GM19395 (cell line): ENCODE data around the gene CPED1.
"Not testable (repeated sequence)": the region's sequence is repeated elsewhere in the genome, so short reads cannot be mapped to it uniquely, and the experiment has no call there.

Experiments used
- ATAC-seq: cut with Tn5 transposase; IDR thresholded peaks from one replicate; pipeline ENCODE4 v1.9.1; 2021; ENCODE audit warnings: mild to moderate bottlenecking, moderate library complexity; ENCODE audit not compliant: unreplicated experiment

CPED1 gene

GRCh38 chr7:121205777-121206176 is 217.3 kb downstream of the CPED1 start:
- no peak for ATAC-seq

DNA sequence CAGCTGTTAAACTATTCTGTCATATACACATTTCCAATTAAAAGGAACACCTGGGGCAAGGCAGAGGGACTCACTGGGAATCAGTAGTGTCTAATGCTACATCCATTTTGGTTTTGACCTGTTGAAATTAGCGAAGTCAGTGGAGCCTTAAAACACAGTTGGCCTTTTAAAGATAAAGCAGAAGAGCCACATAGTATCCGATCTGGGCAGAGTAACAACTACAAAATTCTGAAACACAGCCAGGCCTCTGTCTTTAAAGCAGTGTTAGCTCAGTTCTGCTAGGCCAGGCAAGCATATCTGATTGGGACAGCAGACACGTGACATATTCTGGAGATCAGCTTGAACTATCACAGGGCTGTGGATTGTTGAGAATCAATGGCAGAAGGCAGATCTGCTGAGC is 222.7 kb downstream of the CPED1 start:
- no peak for ATAC-seq

DNA sequence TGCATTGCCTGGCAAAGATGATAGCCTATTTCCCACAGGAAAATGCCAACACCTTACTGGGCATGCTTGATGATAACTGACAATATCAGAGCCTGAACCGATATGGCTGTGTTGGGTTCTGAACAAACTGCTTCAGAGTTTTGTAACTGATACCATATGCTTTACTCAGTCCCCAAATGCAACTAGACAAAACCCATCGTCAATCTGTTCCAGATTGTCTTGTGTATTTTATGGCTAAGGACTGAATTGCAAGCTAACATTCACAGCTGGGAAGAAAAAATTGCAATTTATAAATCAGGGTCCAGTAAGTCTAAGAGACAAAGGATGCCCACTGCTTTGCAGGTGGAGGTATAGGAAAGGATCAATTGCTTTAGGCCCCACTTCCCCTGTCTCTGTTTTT is 223.5 kb downstream of the CPED1 start:
- ATAC-seq: no peak

DNA sequence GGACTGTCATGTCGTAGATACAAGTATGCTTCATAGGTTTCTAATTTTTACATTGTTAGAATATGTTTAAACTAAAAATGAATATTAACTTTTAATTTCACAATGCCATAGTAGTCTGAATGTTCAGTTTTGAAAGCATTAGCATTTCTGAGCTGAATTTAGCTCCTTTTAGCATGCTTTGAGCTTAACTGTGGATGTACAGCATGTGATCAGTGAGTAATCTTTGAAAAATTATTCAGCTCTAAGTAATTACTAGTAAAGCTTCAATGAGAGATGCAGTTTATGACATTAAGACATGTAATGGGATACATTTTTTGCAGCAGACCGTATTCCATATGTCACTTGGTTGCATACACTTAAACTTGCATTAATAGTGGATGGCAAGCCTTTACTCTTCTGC is 226.1 kb downstream of the CPED1 start:
- no peak for ATAC-seq

DNA sequence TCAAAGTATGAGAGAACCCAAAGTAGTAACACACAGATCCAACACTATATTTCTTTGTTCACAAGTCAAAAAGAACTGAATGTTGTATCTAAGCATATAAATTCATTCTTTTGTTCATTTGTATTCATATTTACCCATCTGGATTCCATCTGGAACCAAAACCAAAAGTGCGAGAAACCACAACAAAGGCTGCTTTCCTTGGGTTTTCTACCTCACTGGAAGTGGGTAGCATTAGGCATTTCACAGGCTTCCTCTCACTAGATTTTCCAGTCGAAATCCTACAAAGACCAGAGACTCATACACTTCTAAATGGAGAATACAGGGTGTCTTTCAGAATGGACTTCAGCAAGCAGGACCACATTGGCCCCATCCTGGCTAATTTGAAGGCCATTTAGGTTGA is 230.5 kb downstream of the CPED1 start:
- ATAC-seq: no peak

GRCh38 chr7:121221108-121221507 is 232.6 kb downstream of the CPED1 start:
- ATAC-seq: not testable (repeated sequence)

DNA sequence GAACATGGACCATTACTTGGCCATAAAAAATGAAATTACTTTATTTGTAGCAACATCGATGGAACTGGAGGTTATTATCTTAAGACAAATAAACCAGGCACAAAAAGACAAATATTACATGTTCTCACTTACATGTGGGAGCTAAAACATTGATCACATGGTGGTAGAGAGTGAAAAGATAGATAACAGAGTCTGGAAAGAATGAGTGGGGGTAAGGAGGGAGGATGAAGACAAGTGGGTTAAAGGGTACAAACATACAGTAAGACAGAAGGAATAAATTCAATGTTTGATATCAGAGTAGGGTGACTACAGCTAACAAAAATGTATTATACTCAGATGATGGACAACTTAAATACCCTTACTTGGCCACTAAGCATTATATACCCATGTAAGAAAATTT is 240.3 kb downstream of the CPED1 start:
- ATAC-seq: no peak

DNA sequence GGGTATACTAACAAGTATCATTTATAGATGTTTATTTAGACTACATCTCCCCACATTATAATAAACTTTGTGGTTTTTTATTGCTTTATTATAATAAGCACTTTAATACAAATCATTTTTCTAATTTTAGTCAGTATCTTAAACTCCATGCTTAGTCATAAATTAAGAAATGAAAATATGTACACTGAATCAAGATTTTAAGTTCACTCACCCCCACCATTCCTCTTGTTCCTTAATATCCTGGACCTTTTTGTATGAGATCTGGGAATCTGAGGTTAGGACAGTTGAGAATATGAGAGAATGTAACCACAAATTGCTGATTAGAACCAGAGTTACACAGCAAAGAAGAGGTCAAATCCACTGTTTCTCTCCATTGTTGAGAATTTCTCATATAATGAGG is 246.7 kb downstream of the CPED1 start:
- ATAC-seq: no peak

- ATAC-seq: no peak
These were observed 249.1 kb downstream of the CPED1 start for GRCh38 chr7:121237601-121238000.

- ATAC-seq: no peak
These were observed 255.8 kb downstream of the CPED1 start for GRCh38 chr7:121244120-121244870.

- not testable (repeated sequence) for ATAC-seq
These were observed 262.9 kb downstream of the CPED1 start for GRCh38 chr7:121251367-121251766.

DNA sequence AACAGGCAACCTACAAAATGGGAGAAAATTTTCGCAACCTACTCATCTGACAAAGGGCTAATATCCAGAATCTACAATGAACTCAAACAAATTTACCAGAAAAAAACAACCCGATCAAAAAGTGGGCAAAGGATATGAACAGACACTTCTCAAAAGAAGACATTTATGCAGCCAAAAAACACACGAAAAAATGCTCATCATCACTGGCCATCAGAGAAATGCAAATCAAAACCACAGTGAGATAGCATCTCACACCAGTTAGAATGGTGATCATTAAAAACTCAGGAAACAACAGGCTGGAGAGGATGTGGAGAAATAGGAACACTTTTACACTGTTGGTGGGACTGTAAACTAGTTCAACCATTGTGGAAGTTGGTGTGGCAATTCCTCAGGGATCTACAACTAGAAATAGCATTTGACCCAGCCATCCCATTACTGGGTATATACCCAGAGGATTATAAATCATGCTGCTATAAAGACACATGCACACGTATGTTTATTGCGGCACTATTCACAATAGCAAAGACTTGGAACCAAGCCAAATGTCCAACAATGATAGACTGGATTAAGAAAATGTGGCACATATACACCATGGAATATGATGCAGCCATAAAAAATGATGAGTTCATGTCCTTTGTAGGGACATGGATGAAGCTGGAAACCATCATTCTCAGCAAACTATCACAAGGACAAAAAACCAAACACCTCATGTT is 264.2 kb downstream of the CPED1 start:
- not testable (repeated sequence) for ATAC-seq

GRCh38 chr7:121259826-121260225 is 271.3 kb downstream of the CPED1 start:
- ATAC-seq: no peak

- no peak for ATAC-seq
These were observed 272.8 kb downstream of the CPED1 start for GRCh38 chr7:121261207-121261884.

- no peak for ATAC-seq
These were observed 273.7 kb downstream of the CPED1 start for GRCh38 chr7:121262221-121262620.

DNA sequence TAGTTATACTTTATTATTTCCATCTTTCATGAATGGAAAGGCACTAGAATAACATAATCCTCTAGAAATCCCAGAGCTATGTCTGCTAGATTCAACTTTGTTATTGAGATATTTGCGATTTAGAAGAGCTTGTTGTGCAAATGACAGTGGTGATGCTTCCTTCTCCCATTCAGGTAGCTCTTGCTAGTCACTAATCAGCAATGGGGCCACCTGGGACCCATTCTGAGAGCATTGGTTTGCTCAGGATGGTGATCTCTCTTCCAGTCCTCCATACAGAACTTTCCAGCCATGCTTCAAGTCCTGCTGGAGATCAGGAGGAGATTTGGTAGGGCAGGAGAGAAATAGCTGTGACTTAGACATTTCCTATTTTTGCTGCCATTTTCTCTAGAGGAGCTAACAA is 274.5 kb downstream of the CPED1 start:
- no peak for ATAC-seq

DNA sequence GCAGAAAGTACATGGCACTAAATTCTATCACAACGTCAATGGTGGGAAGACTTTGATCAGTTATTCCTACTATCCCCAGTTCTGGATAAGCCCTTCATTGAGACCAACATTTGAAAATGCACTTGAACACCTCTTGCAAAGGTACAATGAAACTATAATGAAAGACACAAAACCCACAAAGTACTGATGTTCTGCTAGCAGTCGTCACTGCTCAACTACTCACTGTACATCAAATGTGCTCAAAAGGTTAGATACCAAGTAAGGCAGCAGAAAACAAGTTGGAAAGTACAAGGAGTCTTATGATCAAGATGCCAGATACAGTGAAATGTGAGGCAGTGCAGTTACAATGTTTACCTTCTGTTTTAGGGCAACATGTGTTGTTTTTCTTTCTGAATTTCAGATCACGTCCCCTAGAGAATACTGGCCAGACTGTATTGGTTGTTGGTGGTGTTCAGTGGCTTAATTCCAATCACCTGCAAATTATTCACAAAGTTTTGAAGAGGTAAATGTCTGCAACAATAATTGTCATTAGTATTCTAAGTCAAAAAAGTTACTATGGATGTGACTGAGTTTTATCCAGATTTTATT is 277.9 kb downstream of the CPED1 start:
- no peak for ATAC-seq

- ATAC-seq: no peak
These were observed 279.1 kb downstream of the CPED1 start for GRCh38 chr7:121267612-121268011.

GRCh38 chr7:121269798-121270197 is 281.3 kb downstream of the CPED1 start:
- no peak for ATAC-seq

GRCh38 chr7:121271098-121271497 is 282.6 kb downstream of the CPED1 start:
- no peak for ATAC-seq

DNA sequence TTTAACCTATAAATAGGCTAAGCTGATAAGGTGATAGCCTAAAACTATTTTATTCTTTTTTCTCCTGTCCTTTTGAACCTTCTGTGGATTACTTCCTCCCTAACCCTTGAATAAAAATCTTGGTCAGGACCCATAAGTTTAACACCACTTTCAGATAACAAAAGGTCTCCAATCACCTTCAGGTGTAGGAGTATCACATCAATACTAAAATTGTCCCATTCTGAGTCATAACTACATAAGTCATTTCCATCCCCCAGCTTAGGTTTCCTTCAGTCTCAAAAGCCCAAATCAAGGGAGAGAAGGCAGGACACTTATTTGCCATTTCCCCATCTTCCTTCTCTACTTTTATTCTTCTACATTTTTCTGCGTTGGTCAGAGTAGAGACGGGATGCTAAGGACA is 283.4 kb downstream of the CPED1 start:
- peak; percentile 58 for ATAC-seq

GRCh38 chr7:121272676-121273075 is 284.2 kb downstream of the CPED1 start:
- ATAC-seq: no peak
